Activated CD8-positive, alpha-beta memory T cell treated with anti-CD3 and anti-CD28 coated beads, Interleukin-2, amount 10 ng/mL, durations not matched to agents 7 days and 5 days (primary cell): Measurements from ENCODE around the gene NFKB1. TPM values are rescaled to one million over a fixed set of nuclear protein-coding genes. Genes with fewer than 3 reads are reported as not detected.
A peak's percentile ranks its signal among the peaks of the same experiment; 100 is the strongest.
"Not testable (repeated sequence)": the region's sequence is repeated elsewhere in the genome, so short reads cannot be mapped to it uniquely, and the experiment has no call there.

Experiments
- ATAC-seq: fragments of 150-1000 bp; cut with Tn5 transposase; one replicate; pipeline ENCODE4 v1.10.0; 2021; ENCODE audit warnings: moderate library complexity
- CTCF ChIA-PET: fragments of 350-600 bp; sonication (Branson Sonifier 250); formaldehyde crosslinking; loops from one replicate; lab custom pipeline; 2021; ENCODE audit warnings: antibody characterized with exemption; lab: Charles Lee
- DNase-seq: peaks from one replicate; pipeline ENCODE4 v3.0.0-alpha.2; 2020
- H3K27ac Mint-ChIP-seq: one replicate; pipeline ENCODE4 v1.8.0; 2021; ENCODE audit warnings: mild to moderate bottlenecking, mixed read lengths
- H3K27me3 Mint-ChIP-seq: one replicate; pipeline ENCODE4 v1.8.0; 2021; ENCODE audit warnings: mixed read lengths
- H3K36me3 Mint-ChIP-seq: one replicate; pipeline ENCODE4 v1.8.0; 2021; ENCODE audit warnings: mild to moderate bottlenecking, mixed read lengths
- H3K4me1 Mint-ChIP-seq: one replicate; pipeline ENCODE4 v1.8.0; 2021; ENCODE audit warnings: mixed read lengths
- H3K4me3 Mint-ChIP-seq: one replicate; pipeline ENCODE4 v1.8.0; 2021; ENCODE audit warnings: mild to moderate bottlenecking, moderate library complexity, mixed read lengths
- H3K9me3 Mint-ChIP-seq: one replicate; pipeline ENCODE4 v1.8.0; 2022; ENCODE audit warnings: low read depth, mixed read lengths
- total RNA-seq, 2 experiments: library from RNA; stranded (reverse); gene quantifications; one replicate each; pipeline ENCODE4 v1.2.3, GENCODE V29; 2021

NFKB1 gene
- total RNA-seq, 2 experiments from 2014 or later = 92.3 to 110 TPM

- Mint-ChIP-seq H3K27ac (peak overlapping the region; percentile 94), H3K4me3 (peak overlapping the region; percentile 81), H3K27me3 (no peaks in the 10 kb centered on the region), H3K4me1 (peaks cover 81% of the 10 kb centered on the region), H3K36me3 (peaks cover 84% of the 10 kb centered on the region), H3K9me3 (no peaks in the 10 kb centered on the region)
- CTCF ChIA-PET = interaction anchor here (1.0 to 3.5 kb wide), 12 partner anchors 8 to 476 kb away, joined by 3 to 15 read pairs (median 4); partner anchors contain the start of gene MANBA
- DNase-seq (peak; percentile 75), ATAC-seq (peak; percentile 77)
Observed at GRCh38 chr4:102612824-102613366, 111.7 kb downstream of the NFKB1 start.

GRCh38 chr4:102614801-102615200, 113.6 kb downstream of the NFKB1 start:
- Mint-ChIP-seq H3K4me1 (peaks cover 74% of the 10 kb centered on the region), H3K36me3 (peaks cover 69% of the 10 kb centered on the region), H3K4me3 (peak overlapping the region; percentile 81), H3K9me3 (no peaks in the 10 kb centered on the region), H3K27ac (peak overlapping the region; percentile 94), H3K27me3 (no peaks in the 10 kb centered on the region)
- DNase-seq = peak; percentile 83
- CTCF ChIA-PET = interaction anchor here (1.0 to 2.8 kb wide), 3 partner anchors 18 to 477 kb away, joined by 3 to 7 read pairs (median 4); no protein-coding TSS in a partner anchor
- peak; percentile 65 for ATAC-seq

GRCh38 chr4:102616636-102617035, 115.5 kb downstream of the NFKB1 start:
- H3K27me3 Mint-ChIP-seq = no peaks in the 10 kb centered on the region
- DNase-seq (no peak), ATAC-seq (no peak)
- no peaks in the 10 kb centered on the region for H3K9me3 Mint-ChIP-seq
- H3K36me3 Mint-ChIP-seq = peaks cover 54% of the 10 kb centered on the region
- H3K4me3 Mint-ChIP-seq = no peak overlapping the region
- peaks cover 65% of the 10 kb centered on the region for H3K4me1 Mint-ChIP-seq
- CTCF ChIA-PET = interaction anchor here (1.4 kb wide), 1 partner anchor 12 kb away, joined by 3 read pairs; no protein-coding TSS in a partner anchor
- peak overlapping the region; percentile 50 for H3K27ac Mint-ChIP-seq

GRCh38 chr4:102619021-102619420, 117.9 kb downstream of the NFKB1 start:
- not testable (repeated sequence) for H3K27ac Mint-ChIP-seq, H3K27me3 Mint-ChIP-seq, H3K9me3 Mint-ChIP-seq, ATAC-seq, DNase-seq, H3K4me3 Mint-ChIP-seq
- peaks cover 32% of the 10 kb centered on the region for H3K36me3 Mint-ChIP-seq
- CTCF ChIA-PET = interaction anchor here (1.4 kb wide), 1 partner anchor 171 kb away, joined by 3 read pairs; no protein-coding TSS in a partner anchor
- H3K4me1 Mint-ChIP-seq = peaks cover 42% of the 10 kb centered on the region

- H3K4me3 Mint-ChIP-seq, H3K27me3 Mint-ChIP-seq, DNase-seq, H3K9me3 Mint-ChIP-seq, H3K27ac Mint-ChIP-seq: not testable (repeated sequence)
- Mint-ChIP-seq H3K36me3 (peaks cover 22% of the 10 kb centered on the region), H3K4me1 (peaks cover 40% of the 10 kb centered on the region)
- CTCF ChIA-PET = interaction anchor here (1.0 to 1.6 kb wide), 10 partner anchors 10 to 473 kb away, joined by 3 to 7 read pairs (median 4); no protein-coding TSS in a partner anchor
- ATAC-seq = peak; percentile 59
Observed at GRCh38 chr4:102619776-102620631, 118.8 kb downstream of the NFKB1 start.

GRCh38 chr4:102620697-102621497, 119.7 kb downstream of the NFKB1 start:
- no peak for DNase-seq
- peak; percentile 37 for ATAC-seq
- Mint-ChIP-seq H3K4me3 (no peak overlapping the region), H3K27me3 (no peaks in the 10 kb centered on the region), H3K4me1 (peaks cover 40% of the 10 kb centered on the region), H3K9me3 (no peaks in the 10 kb centered on the region), H3K36me3 (peaks cover 16% of the 10 kb centered on the region), H3K27ac (no peak overlapping the region)
- CTCF ChIA-PET = interaction anchor here (0.6 to 1.9 kb wide), 12 partner anchors 10 to 473 kb away, joined by 3 to 7 read pairs (median 4); no protein-coding TSS in a partner anchor

- H3K27me3 Mint-ChIP-seq = no peaks in the 10 kb centered on the region
- DNase-seq = no peak
- ATAC-seq = no peak
- H3K4me1 Mint-ChIP-seq = peaks cover 46% of the 10 kb centered on the region
- H3K4me3 Mint-ChIP-seq = no peak overlapping the region
- no peaks in the 10 kb centered on the region for H3K9me3 Mint-ChIP-seq
- no peak overlapping the region for H3K27ac Mint-ChIP-seq
- H3K36me3 Mint-ChIP-seq = peaks cover under 1% of the 10 kb centered on the region
- CTCF ChIA-PET = interaction anchor here (1.0 to 4.2 kb wide), 4 partner anchors 44 to 204 kb away, joined by 3 to 17 read pairs (median 7); partner anchors contain the start of gene UBE2D3
Observed at GRCh38 chr4:102623622-102624021, 122.5 kb downstream of the NFKB1 start.

GRCh38 chr4:102624505-102624904, 123.3 kb downstream of the NFKB1 start:
- Mint-ChIP-seq H3K9me3 (no peaks in the 10 kb centered on the region), H3K4me1 (peaks cover 41% of the 10 kb centered on the region), H3K36me3 (no peaks in the 10 kb centered on the region), H3K4me3 (no peak overlapping the region), H3K27me3 (no peaks in the 10 kb centered on the region), H3K27ac (no peak overlapping the region)
- no peak for ATAC-seq
- CTCF ChIA-PET = interaction anchor here (0.8 to 4.2 kb wide), 8 partner anchors 39 to 455 kb away, joined by 3 to 27 read pairs (median 7); partner anchors contain the start of gene UBE2D3
- no peak for DNase-seq

- no peaks in the 10 kb centered on the region for H3K9me3 Mint-ChIP-seq
- peak overlapping the region; percentile 53 for H3K4me3 Mint-ChIP-seq
- peak overlapping the region; percentile 88 for H3K27ac Mint-ChIP-seq
- peaks cover 2% of the 10 kb centered on the region for H3K36me3 Mint-ChIP-seq
- peak; percentile 87 for DNase-seq
- CTCF ChIA-PET = interaction anchor here (0.6 to 4.2 kb wide), 23 partner anchors 9 to 473 kb away, joined by 3 to 27 read pairs (median 4); partner anchors contain the start of gene UBE2D3
- ATAC-seq = peak; percentile 100
- no peaks in the 10 kb centered on the region for H3K27me3 Mint-ChIP-seq
- H3K4me1 Mint-ChIP-seq = peaks cover 40% of the 10 kb centered on the region
Observed at GRCh38 chr4:102625232-102625930, 124.2 kb downstream of the NFKB1 start.

- no peaks in the 10 kb centered on the region for H3K27me3 Mint-ChIP-seq
- peak; percentile 56 for ATAC-seq
- peaks cover 9% of the 10 kb centered on the region for H3K36me3 Mint-ChIP-seq
- H3K4me3 Mint-ChIP-seq = no peak overlapping the region
- peaks cover 43% of the 10 kb centered on the region for H3K4me1 Mint-ChIP-seq
- no peak for DNase-seq
- H3K27ac Mint-ChIP-seq = no peak overlapping the region
- CTCF ChIA-PET = interaction anchor here (0.6 to 4.2 kb wide), 8 partner anchors 15 to 472 kb away, joined by 3 to 17 read pairs (median 3); partner anchors contain the start of genes BDH2 and MANBA
- no peaks in the 10 kb centered on the region for H3K9me3 Mint-ChIP-seq
Observed at GRCh38 chr4:102627831-102628523, 126.8 kb downstream of the NFKB1 start.

GRCh38 chr4:102629673-102630072, 128.5 kb downstream of the NFKB1 start:
- no peak for DNase-seq
- no peak overlapping the region for H3K4me3 Mint-ChIP-seq

More at GRCh38 chr4:102629673-102630072, 128.5 kb downstream of the NFKB1 start:
- H3K27me3 Mint-ChIP-seq = no peaks in the 10 kb centered on the region
- H3K4me1 Mint-ChIP-seq = peaks cover 38% of the 10 kb centered on the region
- no peak overlapping the region for H3K27ac Mint-ChIP-seq
- no peaks in the 10 kb centered on the region for H3K9me3 Mint-ChIP-seq
- H3K36me3 Mint-ChIP-seq = peaks cover 9% of the 10 kb centered on the region
- ATAC-seq = no peak
- CTCF ChIA-PET = interaction anchor here (1.2 to 1.9 kb wide), 2 partner anchors 10 to 199 kb away, joined by 4 to 7 read pairs; no protein-coding TSS in a partner anchor
